Ascending aorta (tissue), 2 donors: ENCODE results near the gene ROR1. TPM values are rescaled to one million over a fixed set of nuclear protein-coding genes. Genes with fewer than 3 reads are reported as not detected.

Experiments used
- DNase-seq, 2 donors: peaks; one replicate each; pipeline ENCODE4 v3.0.0-alpha.2; 2019; ENCODE audit warnings: low spot score in 2 of 2
- H3K27ac ChIP-seq, 2 donors: fragments of 200-600 bp; sonication (generic); one replicate each; pipeline ENCODE4 v1.5.1; 2016 to 2017; ENCODE audit warnings: mild to moderate bottlenecking in 1 of 2
- H3K27me3 ChIP-seq: fragments of 200-600 bp; sonication (generic); one replicate; pipeline ENCODE4 v1.5.1; 2017
- H3K36me3 ChIP-seq, 2 donors: fragments of 200-600 bp; sonication (generic); one replicate each; pipeline ENCODE4 v1.5.1; 2016
- H3K4me1 ChIP-seq, 2 donors: fragments of 200-600 bp; sonication (generic); one replicate each; pipeline ENCODE4 v1.5.1; 2016 to 2017; ENCODE audit warnings: mild to moderate bottlenecking in 1 of 2
- H3K4me3 ChIP-seq, 2 donors: fragments of 200-600 bp; sonication (generic); one replicate each; pipeline ENCODE4 v1.5.1; 2016 to 2017; ENCODE audit warnings: mild to moderate bottlenecking in 1 of 2
- H3K9me3 ChIP-seq, 2 donors: fragments of 200-600 bp; sonication (generic); one replicate each; pipeline ENCODE4 v1.5.1; 2016
- CTCF ChIP-seq, 3 experiments: fragments of 200-600 bp in 2 of 3; fragments of 450-650 bp in 1 of 3; sonication (generic) in 2 of 3; IDR thresholded peaks; one replicate each; pipeline ENCODE4 v1.5.1; 2016 to 2019; ENCODE audit warnings: antibody characterized with exemption in 3 of 3, mild to moderate bottlenecking in 1 of 3, moderate library complexity in 1 of 3
- intact Hi-C: fragments of 100-400 bp; cut with DNase I; formaldehyde crosslinking; loops from one replicate; pipeline ENCODE4 v1.15.1; 2023
- total RNA-seq: library from RNA; depleted of rRNA; stranded (reverse); fragments of >200 nt; gene quantifications from one replicate; pipeline ENCODE4 v1.1.0, GENCODE V29; 2016

Gene ROR1
- total RNA-seq, 1 donor from 2014 or later, result 115 TPM

GRCh38 chr1:64043288-64043687 lies 269.5 kb downstream of the ROR1 start:
- DNase-seq, result no peak
- intact Hi-C loops, result loop anchor here (2.0 to 5.0 kb wide), 4 partner anchors 61 to 268 kb away; partner anchors contain the start of gene ROR1
- H3K36me3 ChIP-seq, result no peaks in the 10 kb centered on the region
- TF ChIP-seq CTCF (IDR thresholded peaks at IDR 0.05), result no peak
- H3K4me1 ChIP-seq, result peaks cover 2 to 51% of the 10 kb centered on the region in 2 donors
- no peaks in the 10 kb centered on the region for H3K27me3 ChIP-seq
- H3K4me3 ChIP-seq, result no peak overlapping the region
- H3K27ac ChIP-seq, result peak overlapping the region; percentile 80 to 85
- H3K9me3 ChIP-seq, result no peaks in the 10 kb centered on the region

DNA sequence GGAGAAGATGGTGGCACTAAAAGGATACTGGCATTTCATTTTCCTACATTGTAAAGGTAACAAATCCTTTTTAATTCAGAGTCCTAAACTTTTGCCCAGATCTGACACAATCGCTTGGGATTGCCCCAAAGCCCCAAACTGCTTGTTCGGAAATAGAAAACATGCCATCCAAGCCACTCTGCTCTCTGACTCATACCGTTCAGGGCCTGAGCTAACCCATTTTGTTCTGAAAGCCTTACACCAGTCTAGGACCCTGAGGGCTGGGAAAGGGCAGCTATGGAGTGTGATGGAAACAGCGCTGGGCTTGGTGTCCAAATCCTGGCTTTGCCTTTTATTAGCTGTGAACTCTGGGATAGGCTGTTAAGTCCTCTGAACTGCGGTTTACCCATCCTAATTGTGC lies 270.2 kb downstream of the ROR1 start:
- DNase-seq, result peak; percentile 15 to 90
- Histone ChIP-seq H3K36me3 (no peaks in the 10 kb centered on the region), H3K27ac (peak overlapping the region; percentile 80 to 85), H3K4me3 (no peak overlapping the region), H3K9me3 (no peaks in the 10 kb centered on the region), H3K4me1 (peaks cover 0 to 47% of the 10 kb centered on the region in 2 donors), H3K27me3 (no peaks in the 10 kb centered on the region)
- intact Hi-C loops, result loop anchor here (2.0 to 5.0 kb wide), 4 partner anchors 62 to 269 kb away; partner anchors contain the start of gene ROR1
- no peak for TF ChIP-seq CTCF (IDR thresholded peaks at IDR 0.05)

DNA sequence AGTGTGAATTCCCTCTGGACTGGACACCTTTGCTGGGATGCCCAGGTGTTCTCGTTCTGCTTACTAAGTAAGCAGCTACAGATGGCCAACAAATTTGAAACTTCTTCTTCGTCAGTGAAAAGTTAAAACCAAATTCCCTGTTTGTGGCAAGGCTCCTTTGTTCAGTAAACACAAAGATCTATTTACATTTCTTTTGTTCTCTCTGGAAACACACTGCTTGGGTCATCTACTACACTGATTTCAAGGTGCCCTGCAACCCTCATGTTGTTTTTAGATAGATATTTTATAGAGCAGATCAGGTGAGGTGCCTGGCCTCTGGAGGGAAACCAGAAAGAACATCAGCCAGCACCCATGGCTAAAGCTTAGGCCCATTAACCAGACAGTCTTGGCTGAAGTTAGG lies 272.4 kb downstream of the ROR1 start:
- intact Hi-C loops, result loop anchor here (2.0 to 5.0 kb wide), 2 partner anchors 36 to 91 kb away; no protein-coding TSS in a partner anchor
- DNase-seq, result no peak

DNA sequence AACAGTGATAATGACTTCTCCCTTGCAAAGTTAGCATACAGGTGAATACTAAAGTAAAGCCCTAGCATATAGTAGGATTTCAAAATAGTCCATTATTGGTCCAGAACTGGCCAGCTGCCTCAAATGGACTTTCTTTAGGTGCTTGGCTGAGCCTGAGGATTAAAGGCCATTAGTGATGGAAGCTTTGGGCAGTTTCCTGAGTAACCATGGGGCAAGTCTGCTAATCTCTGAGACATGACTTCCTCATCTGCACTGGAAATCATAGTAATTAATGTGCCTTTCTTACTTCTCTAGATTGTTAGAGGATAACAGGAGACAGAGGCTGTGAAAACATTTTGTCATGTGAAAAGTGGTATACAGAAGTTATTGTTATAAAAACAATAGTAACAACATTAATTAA lies 273.1 kb downstream of the ROR1 start:
- Histone ChIP-seq H3K27me3 (no peaks in the 10 kb centered on the region), H3K27ac (peak overlapping the region; percentile 47 to 65), H3K36me3 (no peaks in the 10 kb centered on the region), H3K4me1 (peaks cover 0 to 32% of the 10 kb centered on the region in 2 donors), H3K4me3 (no peak overlapping the region), H3K9me3 (no peaks in the 10 kb centered on the region)
- DNase-seq, result no peak
- intact Hi-C loops, result loop anchor here (2.0 to 5.0 kb wide), 2 partner anchors 35 to 90 kb away; no protein-coding TSS in a partner anchor
- no peak for TF ChIP-seq CTCF (IDR thresholded peaks at IDR 0.05)

More for the DNA sequence above, 272.4 kb downstream of the ROR1 start:
- Histone ChIP-seq H3K27me3 (no peaks in the 10 kb centered on the region), H3K4me3 (no peak overlapping the region), H3K4me1 (peaks cover 0 to 35% of the 10 kb centered on the region in 2 donors), H3K36me3 (no peaks in the 10 kb centered on the region), H3K9me3 (no peaks in the 10 kb centered on the region), H3K27ac (peak overlapping the region; percentile 47 to 65)
- TF ChIP-seq CTCF (IDR thresholded peaks at IDR 0.05), result no peak

- no peak for DNase-seq
- H3K9me3 ChIP-seq, result no peaks in the 10 kb centered on the region
- H3K36me3 ChIP-seq, result no peaks in the 10 kb centered on the region
- TF ChIP-seq CTCF (IDR thresholded peaks at IDR 0.05), result no peak
- intact Hi-C loops, result loop anchor here (2.0 to 5.0 kb wide), 2 partner anchors 35 to 89 kb away; no protein-coding TSS in a partner anchor
- no peak overlapping the region for H3K4me3 ChIP-seq
- peaks cover 0 to 27% of the 10 kb centered on the region in 2 donors for H3K4me1 ChIP-seq
- H3K27me3 ChIP-seq, result no peaks in the 10 kb centered on the region
- H3K27ac ChIP-seq, result peak overlapping the region; percentile 47 to 65
Measured at GRCh38 chr1:64047549-64047996, 273.8 kb downstream of the ROR1 start.
